Fibroblast of lung (primary cell): Measurements from ENCODE around the gene FOXO4.

Experiments used
- CTCF ChIP-seq, 2 donors: IDR thresholded peaks in 1 of 2; conservative IDR thresholded peaks in 1 of 2; 1 replicate in 1 of 2; 2 replicates in 1 of 2; pipeline ENCODE4 v1.5.1; 2011 to 2012; ENCODE audit warnings: low read length in 2 of 2, control low read depth in 1 of 2, inconsistent platforms in 1 of 2, low read depth in 1 of 2, mild to moderate bottlenecking in 1 of 2
- EZH2 ChIP-seq: IDR thresholded peaks from 2 replicates; pipeline ENCODE4 v1.5.1; 2012; ENCODE audit warnings: low read length, control low read depth, mild to moderate bottlenecking; ENCODE audit errors: missing control alignments

- no peak for TF ChIP-seq CTCF (conservative IDR thresholded peaks at IDR 0.05 in 1 of 2, IDR thresholded peaks at IDR 0.05 in 1 of 2; ENCODE audit: low read depth in 1 of 2, low read length in 2 of 2)
- TF ChIP-seq EZH2, result no peak
Measured at GRCh38 chrX:71117358-71117757, 21.7 kb downstream of the FOXO4 start.
